NCI-H2196 (cell line): ENCODE measurements around the gene CYTH2.
"Not testable (repeated sequence)": the region's sequence is repeated elsewhere in the genome, so short reads cannot be mapped to it uniquely, and the experiment has no call there.

Source experiments
- DNase-seq: peaks from one replicate; lab custom pipeline; 2025; ENCODE audit not compliant: unreplicated experiment; lab: John Stamatoyannopoulos, UW

The CYTH2 gene

GRCh38 chr19:48511321-48511731 lies 42.2 kb downstream of the CYTH2 start:
- DNase-seq: no peak

- peak; percentile 86 for DNase-seq
Observed at GRCh38 chr19:48511800-48512503, 42.8 kb downstream of the CYTH2 start, which contains the start of gene LMTK3. Gene LMTK3, minus strand, starts transcription at chr19:48511835. Its CDS starts 259 bp downstream, at chr19:48511576.

- DNase-seq: no peak
Observed at GRCh38 chr19:48512504-48513288, 43.5 kb downstream of the CYTH2 start.

- DNase-seq: peak; percentile 79
Observed at GRCh38 chr19:48513289-48514122, 44.3 kb downstream of the CYTH2 start.

GRCh38 chr19:48514123-48514458 lies 44.9 kb downstream of the CYTH2 start:
- no peak for DNase-seq

- no peak for DNase-seq
Observed at GRCh38 chr19:48516536-48516935, 47.4 kb downstream of the CYTH2 start.

- DNase-seq: peak; percentile 8
Observed at GRCh38 chr19:48518207-48518606, 49.0 kb downstream of the CYTH2 start.

- not testable (repeated sequence) for DNase-seq
Observed at GRCh38 chr19:48519426-48519825, 50.3 kb downstream of the CYTH2 start.

- no peak for DNase-seq
Observed at GRCh38 chr19:48520134-48520533, 51.0 kb downstream of the CYTH2 start.

GRCh38 chr19:48524221-48524620 lies 55.1 kb downstream of the CYTH2 start:
- DNase-seq: no peak

GRCh38 chr19:48524732-48525131 lies 55.6 kb downstream of the CYTH2 start:
- no peak for DNase-seq

- DNase-seq: no peak
Observed at GRCh38 chr19:48529156-48529555, 60.0 kb downstream of the CYTH2 start.

- DNase-seq: no peak
Observed at GRCh38 chr19:48530066-48530720, 61.0 kb downstream of the CYTH2 start.

GRCh38 chr19:48530770-48531169 lies 61.6 kb downstream of the CYTH2 start:
- no peak for DNase-seq
